ENCODE results near the gene ASIC2.

The ASIC2 gene

DNA sequence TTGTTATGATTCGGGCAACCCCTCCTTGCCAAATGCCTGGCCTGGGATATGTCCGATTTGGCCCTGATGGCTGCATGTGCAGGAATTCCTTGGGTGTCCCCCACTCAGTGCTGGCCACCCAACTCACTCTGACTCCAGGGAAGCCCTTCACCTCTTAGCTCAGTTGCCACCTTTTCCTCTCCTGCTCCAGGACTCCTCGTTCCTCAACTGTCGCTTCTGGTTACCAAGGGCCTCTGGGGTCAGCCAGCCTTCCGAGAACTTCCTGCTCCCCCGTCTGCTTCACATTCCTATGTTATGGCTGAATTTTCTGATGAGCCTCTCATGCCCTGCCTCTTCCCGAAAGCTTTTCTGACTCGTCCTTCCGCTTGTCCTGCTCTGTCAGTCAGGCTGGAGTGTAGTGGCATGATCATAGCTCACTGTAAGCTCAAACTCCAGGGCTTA is 237.9 kb downstream of the ASIC2 start:
- DNase-seq: no peak

GRCh38 chr17:33054412-33054811 is 238.7 kb downstream of the ASIC2 start:
- no peak for DNase-seq

GRCh38 chr17:33053676-33054075 is 239.4 kb downstream of the ASIC2 start:
- DNase-seq: no peak

DNA sequence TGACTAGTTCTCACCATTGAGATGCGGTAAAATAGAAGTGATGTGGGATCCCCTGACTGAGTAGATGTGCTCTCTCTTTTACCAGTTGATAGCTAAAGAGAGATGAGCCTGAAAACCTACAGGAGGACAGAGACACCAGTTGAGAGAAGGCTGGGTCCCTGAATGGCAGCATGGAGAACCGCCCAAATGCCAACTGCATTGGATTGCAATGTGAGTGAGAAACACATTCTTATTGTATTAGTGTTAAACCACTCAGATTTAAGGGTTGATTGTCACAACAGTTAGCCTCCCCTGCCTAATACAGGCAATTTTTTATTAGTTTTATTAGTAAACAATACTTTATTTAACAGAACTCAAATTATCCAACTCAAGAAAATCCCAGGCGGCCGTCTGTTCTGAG is 240.2 kb downstream of the ASIC2 start:
- DNase-seq: no peak

DNA sequence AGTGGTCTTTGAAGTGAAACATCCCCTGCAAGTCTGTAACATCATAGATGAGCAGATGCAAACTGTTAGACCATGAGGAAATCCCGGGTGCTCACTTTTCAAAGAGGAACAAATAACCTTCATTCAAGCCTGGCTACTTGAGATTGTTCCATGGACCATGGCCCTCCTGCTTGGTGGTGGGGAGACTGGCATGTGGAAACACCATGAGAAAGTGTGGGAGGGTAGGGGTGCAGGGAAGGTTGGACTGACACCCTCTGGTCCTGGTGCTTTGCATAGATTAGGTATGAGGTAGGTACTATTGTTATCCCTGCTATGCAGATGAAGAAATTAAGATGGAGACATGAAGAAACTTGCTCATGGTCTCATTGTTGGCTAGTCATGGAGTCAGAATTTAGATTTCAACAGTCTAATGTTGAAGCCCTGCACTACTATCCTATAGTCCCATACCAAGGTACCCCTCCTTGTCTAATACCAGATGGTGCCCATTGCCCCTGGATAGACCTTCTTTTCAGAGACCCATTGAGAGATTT is 242.4 kb downstream of the ASIC2 start:
- no peak for DNase-seq

DNA sequence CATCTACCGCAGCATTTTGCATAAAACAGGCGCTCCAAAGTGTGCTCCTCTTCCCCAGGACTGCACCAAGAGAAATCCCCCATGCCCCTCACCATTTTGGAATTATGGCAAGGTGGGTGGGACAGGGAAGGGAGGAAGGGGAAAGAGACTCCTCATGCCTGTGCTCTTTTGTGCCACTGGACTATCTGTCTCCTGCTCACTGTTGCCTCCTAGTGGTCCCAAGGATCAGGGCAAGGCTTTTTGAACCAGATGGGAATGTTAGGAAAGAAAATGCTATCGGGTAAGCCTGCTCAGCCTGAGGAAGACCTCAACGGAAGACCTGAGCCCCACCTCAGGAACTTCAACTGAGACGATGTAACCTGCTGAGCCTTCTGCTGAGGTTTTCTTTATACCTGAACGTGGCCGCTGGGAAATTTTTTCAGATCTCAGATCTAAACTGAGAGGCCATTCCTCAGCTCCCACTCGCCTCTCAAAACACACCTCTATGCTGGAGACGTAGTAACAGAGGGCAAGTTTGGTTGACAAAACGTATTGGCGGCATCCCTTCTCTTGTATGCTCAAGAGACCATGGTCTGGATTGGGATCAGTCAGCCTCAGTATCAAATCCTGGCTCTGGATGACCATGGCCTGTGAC is 243.2 kb downstream of the ASIC2 start:
- DNase-seq: peak in 1 of 2 experiments; percentile 9

DNA sequence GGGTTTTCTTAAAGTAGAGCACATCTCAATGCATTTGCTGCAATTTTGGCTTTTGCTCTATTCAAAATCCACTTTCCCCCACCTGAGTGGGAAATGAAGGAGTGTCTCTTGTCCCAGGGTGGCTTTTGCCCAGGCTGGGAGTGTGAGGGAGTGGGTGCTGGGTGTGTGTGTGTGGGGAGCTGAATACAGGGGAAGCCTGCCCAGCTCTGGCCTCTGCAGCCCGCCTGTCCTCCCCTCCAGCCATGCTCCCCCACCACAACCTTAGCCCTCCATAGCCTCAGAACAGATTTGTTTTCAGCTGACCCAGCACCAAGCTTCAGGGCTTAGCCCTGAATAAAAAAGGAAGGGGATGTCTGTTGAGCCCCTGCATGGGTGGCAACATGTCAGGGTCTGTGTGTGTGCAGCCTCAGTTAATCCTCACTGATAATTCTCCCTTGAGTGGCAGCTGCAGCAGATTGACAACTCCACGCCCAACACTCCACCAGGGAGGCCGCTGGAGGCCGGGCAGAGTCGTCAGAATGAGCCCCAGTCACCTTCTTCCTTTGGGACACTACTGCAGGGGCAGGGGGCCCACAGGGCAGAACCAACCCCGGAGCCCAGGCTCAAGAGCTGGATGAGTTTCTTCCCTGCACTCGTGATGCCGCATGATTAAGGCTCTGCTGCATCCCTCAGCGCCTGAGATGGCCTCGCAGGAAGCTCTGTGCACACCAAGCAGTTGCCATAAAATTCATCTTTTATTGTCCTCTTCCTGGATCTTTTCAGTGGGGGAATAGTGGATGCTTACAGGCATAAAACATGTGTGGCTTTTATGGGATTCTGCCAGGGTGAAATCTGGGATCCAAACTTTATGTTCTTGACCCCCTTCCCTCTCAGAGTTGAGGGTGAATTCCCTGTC is 246.5 kb downstream of the ASIC2 start:
- no peak for DNase-seq

DNA sequence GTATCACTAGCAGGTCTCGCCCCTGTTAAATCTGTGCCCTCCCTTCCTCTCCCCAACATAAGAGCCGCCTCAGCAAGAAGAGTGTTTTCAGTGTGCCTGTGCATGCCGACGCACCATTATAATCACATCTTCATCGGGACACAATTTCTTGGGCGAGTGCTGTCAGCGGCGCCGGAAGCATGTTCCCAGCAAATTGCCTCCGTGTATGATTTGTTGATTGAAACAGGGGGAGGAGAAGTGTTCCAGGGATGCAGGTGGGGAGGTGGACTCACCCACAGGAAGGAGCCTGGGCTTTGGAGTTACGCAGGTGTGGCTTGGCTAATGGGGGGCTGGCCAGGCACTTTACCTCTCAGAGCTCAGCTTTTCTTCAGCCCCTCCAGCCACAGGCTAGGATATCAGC is 247.9 kb downstream of the ASIC2 start:
- no peak for DNase-seq

DNA sequence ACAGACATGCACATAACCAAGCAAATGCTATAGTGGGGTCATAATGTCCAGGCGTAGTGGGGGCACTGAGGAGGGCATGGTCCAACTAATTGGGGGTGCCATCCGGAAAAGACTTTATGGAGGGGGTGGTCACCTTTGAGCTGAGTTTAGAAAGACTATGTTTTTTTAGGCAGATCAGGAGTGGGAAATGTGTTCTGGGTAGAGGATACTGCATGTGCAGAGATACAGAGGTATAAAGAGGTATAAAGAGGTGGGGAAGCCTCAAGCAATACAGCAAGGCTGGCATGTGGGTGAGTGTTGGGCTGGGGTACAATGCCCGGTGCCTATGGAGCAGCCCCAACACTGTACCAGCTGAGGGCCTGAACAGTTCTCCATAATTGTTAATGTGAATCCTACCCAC is 248.3 kb downstream of the ASIC2 start:
- DNase-seq: no peak

- no peak for DNase-seq
Measured at GRCh38 chr17:33040461-33040860, 252.6 kb downstream of the ASIC2 start.

DNA sequence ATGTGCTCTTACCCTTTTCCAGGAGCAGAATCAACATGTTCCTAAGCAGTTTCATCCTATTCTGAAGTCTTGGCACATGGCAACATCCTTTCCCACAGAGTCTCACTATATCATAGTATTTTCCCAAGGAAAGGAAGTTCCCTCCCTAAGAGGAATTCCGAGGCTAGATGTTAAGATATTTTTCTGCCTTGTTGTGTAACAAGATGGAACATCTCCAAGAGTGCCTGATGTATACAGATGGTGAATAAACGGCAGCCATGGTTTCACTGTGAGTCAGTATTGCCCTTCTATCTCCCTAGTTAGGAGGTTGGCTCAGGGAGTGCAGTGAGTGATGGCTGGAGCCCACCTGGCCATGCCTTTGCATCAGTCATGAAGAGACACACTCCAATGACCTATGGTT is 253.2 kb downstream of the ASIC2 start:
- DNase-seq: no peak

- DNase-seq: peak in 1 of 2 experiments; percentile 2
Measured at GRCh38 chr17:33038740-33039139, 254.4 kb downstream of the ASIC2 start.

- no peak for DNase-seq
Measured at GRCh38 chr17:33033176-33033575, 259.9 kb downstream of the ASIC2 start.

- no peak for DNase-seq
Measured at GRCh38 chr17:33028778-33029177, 264.3 kb downstream of the ASIC2 start.

- no peak for DNase-seq
Measured at GRCh38 chr17:33028061-33028460, 265.0 kb downstream of the ASIC2 start.

GRCh38 chr17:33024688-33025486 is 268.2 kb downstream of the ASIC2 start:
- no peak for DNase-seq

DNA sequence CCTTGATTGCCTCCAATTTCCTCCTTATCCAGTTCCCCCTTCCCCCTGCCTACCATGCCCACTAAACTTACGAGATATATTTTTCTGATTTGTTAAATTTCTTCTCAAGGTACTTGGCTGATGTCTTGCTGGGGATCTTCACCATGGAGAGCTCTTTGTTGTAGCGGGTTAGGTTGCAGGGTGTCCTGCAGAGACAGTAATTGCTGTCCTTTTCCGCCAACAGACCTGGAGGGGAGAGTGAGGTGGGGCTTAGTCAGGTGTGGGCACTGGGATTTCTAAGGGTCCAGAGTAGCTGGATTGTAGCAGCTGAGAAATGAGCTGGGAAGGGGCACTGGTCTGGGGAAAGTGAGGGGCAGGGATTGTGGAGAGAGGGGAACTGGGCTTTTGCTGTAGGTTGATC is 269.3 kb downstream of the ASIC2 start:
- no peak for DNase-seq

DNA sequence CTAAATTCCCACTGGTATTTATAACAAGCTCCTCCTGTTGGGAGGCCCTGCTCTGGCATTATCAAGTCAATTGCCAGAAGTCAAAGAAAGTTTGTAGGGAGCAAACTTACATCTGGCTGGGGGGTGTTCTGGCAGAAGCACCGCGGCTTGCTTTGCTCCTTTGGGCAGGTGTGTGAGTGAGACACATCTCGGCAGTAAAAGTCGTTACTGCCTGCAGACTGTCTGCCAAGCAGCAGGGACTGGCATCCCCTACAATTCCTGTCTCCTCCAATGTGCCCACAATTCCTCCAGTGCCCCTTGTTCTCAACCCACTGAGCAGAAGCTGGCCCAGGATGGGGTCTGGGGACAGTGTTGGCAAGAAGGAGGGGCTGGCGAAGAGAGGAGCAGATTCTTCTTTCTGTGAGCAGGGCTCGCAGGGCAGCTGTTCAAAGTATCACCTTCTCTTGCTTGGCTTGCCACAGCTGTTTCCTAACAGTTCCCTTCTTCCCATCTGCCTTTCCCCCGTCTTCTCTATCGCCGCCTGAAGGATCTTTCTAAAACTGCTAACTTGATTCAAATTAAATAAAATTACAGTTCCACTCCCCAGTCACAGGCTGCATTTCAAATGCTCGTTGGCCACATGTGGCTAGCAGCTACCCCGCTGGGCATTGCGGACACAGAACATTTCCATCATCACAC is 271.2 kb downstream of the ASIC2 start:
- DNase-seq: no peak

GRCh38 chr17:33019161-33019890 is 273.8 kb downstream of the ASIC2 start:
- DNase-seq: no peak

DNA sequence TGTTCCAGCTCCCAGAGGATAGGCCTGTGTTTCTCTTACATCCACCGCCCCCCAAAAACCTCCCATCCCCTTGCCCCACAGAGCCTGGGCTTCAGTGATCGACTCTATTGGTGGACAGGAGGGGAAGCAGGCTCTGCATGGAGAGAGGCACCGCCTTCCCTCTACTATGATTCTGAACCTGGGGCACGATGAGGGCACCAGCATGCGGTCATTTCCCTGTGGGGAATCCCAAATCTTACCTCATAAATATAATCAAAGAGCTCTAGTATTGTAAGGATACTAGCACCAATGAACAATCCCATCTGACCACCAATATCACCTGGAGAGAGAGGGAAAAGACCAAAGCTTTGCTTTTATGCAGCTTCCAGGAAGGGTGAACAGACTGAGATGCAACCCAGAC is 275.7 kb downstream of the ASIC2 start:
- DNase-seq: no peak

GRCh38 chr17:33016920-33017319 is 276.2 kb downstream of the ASIC2 start:
- DNase-seq: no peak
